ENCODE results near the gene PITPNM3.

The PITPNM3 gene

GRCh38 chr17:6462692-6463091 is 93.7 kb downstream of the PITPNM3 start:
- Histone ChIP-seq H3K27me3 (ENCODE audit: insufficient read depth, low read depth) (no peaks in the 10 kb centered on the region), H3K9ac (no peak overlapping the region), H3K4me3 (IDR thresholded peaks at IDR 0.05; ENCODE audit: insufficient read depth, low read depth, low read length) (no peak overlapping the region), H3K79me2 (ENCODE audit: insufficient read depth, low read depth) (no peaks in the 10 kb centered on the region), H3K27ac (no peak overlapping the region), H3K4me1 (ENCODE audit: low read depth, poor library complexity, severe bottlenecking) (no peaks in the 10 kb centered on the region), H2AFZ (ENCODE audit: low read depth) (no peak overlapping the region), H3K36me3 (ENCODE audit: insufficient read depth) (no peaks in the 10 kb centered on the region), H3K4me2 (no peak overlapping the region), H4K20me1 (ENCODE audit: insufficient read depth) (no peaks in the 10 kb centered on the region)
- no peak for TF ChIP-seq CTCF (conservative IDR thresholded peaks at IDR 0.05; ENCODE audit: low read depth, low read length)

GRCh38 chr17:6461792-6462524 is 94.4 kb downstream of the PITPNM3 start:
- Histone ChIP-seq H3K4me2 (no peak overlapping the region), H4K20me1 (ENCODE audit: insufficient read depth) (no peaks in the 10 kb centered on the region), H3K4me3 (IDR thresholded peaks at IDR 0.05; ENCODE audit: insufficient read depth, low read depth, low read length) (no peak overlapping the region), H3K27me3 (ENCODE audit: insufficient read depth, low read depth) (no peaks in the 10 kb centered on the region), H3K4me1 (ENCODE audit: low read depth, poor library complexity, severe bottlenecking) (no peaks in the 10 kb centered on the region), H3K9ac (no peak overlapping the region), H3K36me3 (ENCODE audit: insufficient read depth) (no peaks in the 10 kb centered on the region), H2AFZ (ENCODE audit: low read depth) (no peak overlapping the region), H3K27ac (no peak overlapping the region), H3K79me2 (ENCODE audit: insufficient read depth, low read depth) (no peaks in the 10 kb centered on the region)
- TF ChIP-seq CTCF (conservative IDR thresholded peaks at IDR 0.05; ENCODE audit: low read depth, low read length) = no peak

GRCh38 chr17:6461246-6461645 is 95.1 kb downstream of the PITPNM3 start:
- Histone ChIP-seq H3K9ac (no peak overlapping the region), H3K4me2 (no peak overlapping the region), H4K20me1 (ENCODE audit: insufficient read depth) (no peaks in the 10 kb centered on the region), H3K4me1 (ENCODE audit: low read depth, poor library complexity, severe bottlenecking) (no peaks in the 10 kb centered on the region), H3K36me3 (ENCODE audit: insufficient read depth) (no peaks in the 10 kb centered on the region), H3K27ac (no peak overlapping the region), H3K4me3 (IDR thresholded peaks at IDR 0.05; ENCODE audit: insufficient read depth, low read depth, low read length) (no peak overlapping the region), H3K27me3 (ENCODE audit: insufficient read depth, low read depth) (no peaks in the 10 kb centered on the region), H2AFZ (ENCODE audit: low read depth) (no peak overlapping the region), H3K79me2 (ENCODE audit: insufficient read depth, low read depth) (no peaks in the 10 kb centered on the region)
- no peak for TF ChIP-seq CTCF (conservative IDR thresholded peaks at IDR 0.05; ENCODE audit: low read depth, low read length)

GRCh38 chr17:6460531-6461161 is 95.7 kb downstream of the PITPNM3 start:
- no peaks in the 10 kb centered on the region for H3K36me3 ChIP-seq (ENCODE audit: insufficient read depth)
- H3K4me2 ChIP-seq = no peak overlapping the region
- H3K4me1 ChIP-seq (ENCODE audit: low read depth, poor library complexity, severe bottlenecking) = no peaks in the 10 kb centered on the region
- no peaks in the 10 kb centered on the region for H4K20me1 ChIP-seq (ENCODE audit: insufficient read depth)
- no peak overlapping the region for H2AFZ ChIP-seq (ENCODE audit: low read depth)
- no peak overlapping the region for H3K27ac ChIP-seq
- TF ChIP-seq CTCF (conservative IDR thresholded peaks at IDR 0.05; ENCODE audit: low read depth, low read length) = no peak
- H3K79me2 ChIP-seq (ENCODE audit: insufficient read depth, low read depth) = no peaks in the 10 kb centered on the region
- H3K4me3 ChIP-seq (IDR thresholded peaks at IDR 0.05; ENCODE audit: insufficient read depth, low read depth, low read length) = no peak overlapping the region
- no peaks in the 10 kb centered on the region for H3K27me3 ChIP-seq (ENCODE audit: insufficient read depth, low read depth)
- no peak overlapping the region for H3K9ac ChIP-seq
